ENCODE data around the gene CXCL14.

Gene CXCL14

GRCh38 chr5:135604056-135604455 is 25.3 kb upstream of the CXCL14 start:
- no peak for TF ChIP-seq CTCF (conservative IDR thresholded peaks at IDR 0.05; ENCODE audit: low read depth, low read length)
- H3K4me3 ChIP-seq (ENCODE audit: low read length): no peak overlapping the region
- no peak for DNase-seq (ENCODE audit: low read depth)

GRCh38 chr5:135602882-135603721 is 24.3 kb upstream of the CXCL14 start:
- TF ChIP-seq CTCF (conservative IDR thresholded peaks at IDR 0.05; ENCODE audit: low read depth, low read length): no peak
- no peak overlapping the region for H3K4me3 ChIP-seq (ENCODE audit: low read length)
- no peak for DNase-seq (ENCODE audit: low read depth)

GRCh38 chr5:135601466-135601865 is 22.7 kb upstream of the CXCL14 start:
- DNase-seq (ENCODE audit: low read depth): no peak
- H3K4me3 ChIP-seq (ENCODE audit: low read length): no peak overlapping the region
- no peak for TF ChIP-seq CTCF (conservative IDR thresholded peaks at IDR 0.05; ENCODE audit: low read depth, low read length)

- no peak overlapping the region for H3K4me3 ChIP-seq (ENCODE audit: low read length)
- no peak for DNase-seq (ENCODE audit: low read depth)
- no peak for TF ChIP-seq CTCF (conservative IDR thresholded peaks at IDR 0.05; ENCODE audit: low read depth, low read length)
These were observed 22.2 kb upstream of the CXCL14 start for GRCh38 chr5:135600971-135601381.

- DNase-seq (ENCODE audit: low read depth): no peak
- no peak overlapping the region for H3K4me3 ChIP-seq (ENCODE audit: low read length)
- no peak for TF ChIP-seq CTCF (conservative IDR thresholded peaks at IDR 0.05; ENCODE audit: low read depth, low read length)
These were observed 21.4 kb upstream of the CXCL14 start for GRCh38 chr5:135600152-135600570.

- no peak overlapping the region for H3K4me3 ChIP-seq (ENCODE audit: low read length)
- DNase-seq (ENCODE audit: low read depth): no peak
- no peak for TF ChIP-seq CTCF (conservative IDR thresholded peaks at IDR 0.05; ENCODE audit: low read depth, low read length)
These were observed 20.8 kb upstream of the CXCL14 start for GRCh38 chr5:135599421-135600151.
